Measurements from ENCODE around the gene LNX1.

- no peak for TF ChIP-seq CTCF (IDR thresholded peaks at IDR 0.05)
- TF ChIP-seq POLR2A (IDR thresholded peaks at IDR 0.05; ENCODE audit: low read depth) = no peak
- TF ChIP-seq POLR2AphosphoS5 (IDR thresholded peaks at IDR 0.05) = no peak
Measured at GRCh38 chr4:53547983-53548382, 43.3 kb downstream of the LNX1 start.

All from esophagus muscularis mucosa (tissue), 3 donors.